Glutamatergic neuron (in vitro differentiated cells): ENCODE data around the gene TINCR. TPM values are rescaled to one million over a fixed set of nuclear protein-coding genes. Genes with fewer than 3 reads are reported as not detected.
A peak's percentile ranks its signal among the peaks of the same experiment; 100 is the strongest.

ENCODE experiments used
- DNase-seq: peaks from one replicate; pipeline ENCODE4 v3.0.0; 2022
- H3K27ac Mint-ChIP-seq: one replicate; pipeline ENCODE4 v1.8.0; 2020; ENCODE audit warnings: mild to moderate bottlenecking, mixed read lengths, inconsistent platforms; ENCODE audit not compliant: unreplicated experiment
- H3K27me3 Mint-ChIP-seq: one replicate; pipeline ENCODE4 v1.8.0; 2020; ENCODE audit warnings: mild to moderate bottlenecking, moderate library complexity, mixed read lengths, inconsistent platforms; ENCODE audit not compliant: unreplicated experiment
- H3K36me3 Mint-ChIP-seq: one replicate; pipeline ENCODE4 v1.8.0; 2020; ENCODE audit warnings: mild to moderate bottlenecking, mixed read lengths, inconsistent platforms; ENCODE audit not compliant: unreplicated experiment
- H3K4me1 Mint-ChIP-seq: one replicate; pipeline ENCODE4 v1.8.0; 2020; ENCODE audit warnings: mild to moderate bottlenecking, low read depth, mixed read lengths, inconsistent platforms; ENCODE audit not compliant: unreplicated experiment
- H3K4me3 Mint-ChIP-seq: one replicate; pipeline ENCODE4 v1.8.0; 2020; ENCODE audit warnings: mild to moderate bottlenecking, mixed read lengths, inconsistent platforms; ENCODE audit not compliant: unreplicated experiment
- H3K9me3 Mint-ChIP-seq: one replicate; pipeline ENCODE4 v1.8.0; 2020; ENCODE audit warnings: mild to moderate bottlenecking, moderate library complexity, mixed read lengths, inconsistent platforms; ENCODE audit not compliant: unreplicated experiment
- total RNA-seq: library from RNA; stranded (reverse); fragmentation: NEBNext Ultra II Directional; extraction: Animal tissue kit (Norgen Biotek cat#: 25700); gene quantifications from one replicate; pipeline ENCODE4 v1.2.1, GENCODE V29; 2021; ENCODE audit not compliant: unreplicated experiment
- TF ChIP-seq, protein P1 (sequence below): fragments of 200-600 bp; sonication (generic); IDR thresholded peaks from one replicate; pipeline ENCODE4 v1.5.0; 2021; ENCODE audit not compliant: partially characterized antibody, unreplicated experiment

The TINCR gene
- total RNA-seq, 1 donor from 2014 or later, result 1.0 TPM

DNA sequence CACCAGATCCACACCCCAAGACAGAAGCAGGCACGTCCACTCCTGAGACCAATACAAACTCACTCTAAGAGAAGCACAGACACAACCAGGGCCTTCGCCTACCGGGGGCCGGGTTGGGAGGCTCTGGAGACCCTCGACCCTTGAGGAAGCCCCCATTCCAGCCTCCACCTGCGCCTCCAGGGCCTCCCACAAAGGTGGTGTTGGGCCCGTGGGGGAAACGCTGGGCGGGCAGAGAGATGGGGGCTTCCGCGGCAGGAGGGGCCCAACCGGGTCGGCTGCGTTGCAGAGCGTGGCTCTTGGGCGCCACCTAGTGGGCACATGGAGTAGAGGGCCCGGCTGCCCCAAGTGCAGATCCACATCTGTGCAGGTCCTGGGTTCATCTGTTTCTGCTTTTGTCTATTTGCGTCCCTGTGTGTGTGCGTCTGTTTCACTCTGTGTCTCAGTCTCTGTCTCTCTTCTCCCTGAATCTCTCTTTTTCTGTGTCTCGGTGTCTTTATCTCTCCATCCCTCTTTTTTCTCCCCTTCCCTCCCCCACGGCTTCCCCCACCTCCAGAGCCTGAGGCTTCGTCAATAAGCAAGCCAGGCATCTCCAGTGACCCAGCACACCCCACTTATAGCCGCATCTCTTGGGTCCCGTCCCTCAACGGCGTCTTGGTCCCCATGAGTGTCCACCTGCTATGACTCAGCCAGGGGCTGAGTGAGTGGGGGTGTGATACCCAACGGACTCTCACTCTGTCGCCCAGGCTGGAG, 10.5 kb upstream of the TINCR start:
- Mint-ChIP-seq H3K27ac (peak overlapping the region; percentile 78), H3K27me3 (peaks cover 3% of the 10 kb centered on the region), H3K4me3 (peak overlapping the region; percentile 17), H3K36me3 (no peaks in the 10 kb centered on the region), H3K9me3 (peaks cover 4% of the 10 kb centered on the region), H3K4me1 (peaks cover 6% of the 10 kb centered on the region)
- TF ChIP-seq, protein P1, sequence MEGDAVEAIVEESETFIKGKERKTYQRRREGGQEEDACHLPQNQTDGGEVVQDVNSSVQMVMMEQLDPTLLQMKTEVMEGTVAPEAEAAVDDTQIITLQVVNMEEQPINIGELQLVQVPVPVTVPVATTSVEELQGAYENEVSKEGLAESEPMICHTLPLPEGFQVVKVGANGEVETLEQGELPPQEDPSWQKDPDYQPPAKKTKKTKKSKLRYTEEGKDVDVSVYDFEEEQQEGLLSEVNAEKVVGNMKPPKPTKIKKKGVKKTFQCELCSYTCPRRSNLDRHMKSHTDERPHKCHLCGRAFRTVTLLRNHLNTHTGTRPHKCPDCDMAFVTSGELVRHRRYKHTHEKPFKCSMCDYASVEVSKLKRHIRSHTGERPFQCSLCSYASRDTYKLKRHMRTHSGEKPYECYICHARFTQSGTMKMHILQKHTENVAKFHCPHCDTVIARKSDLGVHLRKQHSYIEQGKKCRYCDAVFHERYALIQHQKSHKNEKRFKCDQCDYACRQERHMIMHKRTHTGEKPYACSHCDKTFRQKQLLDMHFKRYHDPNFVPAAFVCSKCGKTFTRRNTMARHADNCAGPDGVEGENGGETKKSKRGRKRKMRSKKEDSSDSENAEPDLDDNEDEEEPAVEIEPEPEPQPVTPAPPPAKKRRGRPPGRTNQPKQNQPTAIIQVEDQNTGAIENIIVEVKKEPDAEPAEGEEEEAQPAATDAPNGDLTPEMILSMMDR, result peak; percentile 98
- DNase-seq, result peak; percentile 91

DNA sequence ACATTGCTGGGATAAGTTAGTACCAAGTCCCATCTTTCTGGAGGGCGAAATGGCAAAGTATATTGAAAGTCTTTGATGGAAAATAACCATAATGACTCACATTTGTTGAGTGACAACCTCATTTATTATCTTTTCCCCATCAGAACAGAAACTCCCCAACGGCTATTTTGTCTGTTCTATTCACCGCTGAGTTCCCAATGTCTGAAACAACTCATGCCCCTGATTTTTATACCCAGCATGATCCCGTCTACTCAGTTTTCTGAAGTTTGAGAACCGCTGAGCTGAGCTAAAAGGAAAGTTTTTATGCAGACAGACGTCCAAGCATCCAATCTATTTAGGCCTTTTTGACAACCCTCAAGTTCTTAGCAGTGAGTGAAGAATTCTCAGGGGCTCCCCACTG, 7.8 kb upstream of the TINCR start:
- H3K36me3 Mint-ChIP-seq, result no peaks in the 10 kb centered on the region
- peaks cover 4% of the 10 kb centered on the region for H3K9me3 Mint-ChIP-seq
- H3K4me3 Mint-ChIP-seq, result no peak overlapping the region
- peaks cover 4% of the 10 kb centered on the region for H3K4me1 Mint-ChIP-seq
- no peak for DNase-seq
- H3K27ac Mint-ChIP-seq, result no peak overlapping the region
- TF ChIP-seq, protein P1, result no peak
- no peaks in the 10 kb centered on the region for H3K27me3 Mint-ChIP-seq

DNA sequence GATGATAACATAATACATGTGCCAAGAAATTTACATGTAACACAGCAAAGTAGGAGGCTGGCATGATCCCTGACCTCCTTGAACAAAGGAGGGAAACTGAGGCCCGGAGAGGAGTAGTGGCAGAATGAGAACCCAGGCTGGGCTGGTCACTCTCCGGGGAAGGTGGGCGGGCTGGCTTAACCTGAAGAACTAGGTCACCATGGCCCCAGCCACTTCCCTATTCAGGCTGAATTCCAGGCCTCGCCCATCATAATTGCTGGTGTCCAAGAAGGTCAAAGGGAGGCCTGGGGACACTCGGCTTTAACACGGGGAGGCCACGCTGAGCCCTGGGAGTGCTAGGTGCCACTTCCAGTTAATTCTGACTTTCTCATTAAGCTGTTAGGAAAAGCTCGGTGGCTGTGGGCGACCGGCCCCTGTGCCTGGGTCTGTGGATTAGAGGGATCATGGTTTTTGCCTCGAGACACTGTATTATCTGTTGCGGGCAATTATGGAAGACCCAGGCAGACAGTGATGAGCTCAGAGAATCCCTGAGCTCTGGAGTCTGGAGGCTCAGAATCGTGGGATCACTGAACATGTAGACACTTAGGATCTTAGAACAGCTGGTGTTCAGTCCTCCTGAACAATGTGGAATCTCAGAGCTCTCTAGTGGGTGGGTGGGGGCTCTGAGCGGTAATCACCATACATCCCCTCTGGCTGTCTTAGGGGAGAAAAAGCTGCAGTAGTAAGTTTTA, 5.0 kb upstream of the TINCR start:
- no peak for DNase-seq
- peaks cover 4% of the 10 kb centered on the region for H3K27me3 Mint-ChIP-seq
- no peak overlapping the region for H3K27ac Mint-ChIP-seq
- H3K36me3 Mint-ChIP-seq, result no peaks in the 10 kb centered on the region
- H3K4me1 Mint-ChIP-seq, result peaks cover 2% of the 10 kb centered on the region
- H3K4me3 Mint-ChIP-seq, result no peak overlapping the region
- H3K9me3 Mint-ChIP-seq, result peaks cover 2% of the 10 kb centered on the region
- TF ChIP-seq, protein P1, result no peak

DNA sequence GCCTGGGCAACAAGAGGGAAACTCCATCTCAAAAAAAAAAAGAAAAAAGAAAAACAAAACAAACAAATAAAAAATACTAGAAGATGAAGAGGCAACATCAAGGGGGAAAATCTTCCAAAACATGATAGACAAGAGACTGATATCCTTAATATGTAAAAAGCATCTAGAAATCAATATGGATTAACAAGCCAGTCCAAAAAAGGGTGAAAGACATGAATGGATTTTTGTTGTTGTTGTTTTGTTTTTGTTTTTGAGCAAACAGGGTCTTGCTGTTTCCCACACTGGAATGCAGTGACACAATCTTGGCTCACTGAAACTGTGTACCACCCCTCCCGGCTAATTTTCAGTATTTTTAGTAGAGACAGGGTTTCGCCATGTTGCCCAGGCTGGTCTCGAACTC, 4.0 kb upstream of the TINCR start:
- no peak for DNase-seq
- H3K36me3 Mint-ChIP-seq, result no peaks in the 10 kb centered on the region
- H3K27ac Mint-ChIP-seq, result no peak overlapping the region
- H3K4me1 Mint-ChIP-seq, result no peaks in the 10 kb centered on the region
- H3K27me3 Mint-ChIP-seq, result peaks cover 4% of the 10 kb centered on the region
- TF ChIP-seq, protein P1, result no peak
- H3K9me3 Mint-ChIP-seq, result no peaks in the 10 kb centered on the region
- H3K4me3 Mint-ChIP-seq, result no peak overlapping the region

DNA sequence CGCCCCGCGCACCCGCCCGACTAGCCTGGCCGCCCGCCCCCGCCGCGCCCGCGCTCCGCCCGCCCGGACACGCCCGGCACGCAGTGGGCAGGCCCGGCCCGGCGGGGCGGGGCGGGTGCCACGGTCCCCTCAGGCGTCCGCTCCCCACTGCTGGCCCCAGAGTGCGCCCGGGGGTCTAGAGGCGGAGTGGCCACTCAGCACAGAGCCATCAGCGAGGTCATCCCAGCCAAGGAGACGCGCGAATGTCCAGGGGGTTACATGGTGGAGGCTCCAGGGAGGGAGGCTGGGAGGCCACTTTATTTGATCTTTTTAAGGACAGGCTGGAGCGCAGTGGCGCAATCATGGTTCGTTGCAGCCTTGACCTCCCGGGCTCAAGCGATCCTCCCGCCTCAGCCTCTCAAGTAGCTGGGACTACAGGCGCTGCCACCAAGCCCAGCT, 236 bp upstream of the TINCR start:
- no peak for DNase-seq
- H3K27ac Mint-ChIP-seq, result no peak overlapping the region
- TF ChIP-seq, protein P1, result no peak
- peaks cover 2% of the 10 kb centered on the region for H3K9me3 Mint-ChIP-seq
- H3K4me3 Mint-ChIP-seq, result no peak overlapping the region
- H3K27me3 Mint-ChIP-seq, result peaks cover 8% of the 10 kb centered on the region
- H3K4me1 Mint-ChIP-seq, result no peaks in the 10 kb centered on the region
- H3K36me3 Mint-ChIP-seq, result no peaks in the 10 kb centered on the region
